GM19468 (cell line): Measurements from ENCODE around the gene LRRC26.

Source experiments
- ATAC-seq: cut with Tn5 transposase; IDR thresholded peaks from one replicate; pipeline ENCODE4 v1.9.1; 2021; ENCODE audit warnings: mild to moderate bottlenecking, moderate library complexity, moderate number of reproducible peaks; ENCODE audit not compliant: unreplicated experiment; ENCODE audit errors: extremely low read depth

Gene LRRC26, protein sequence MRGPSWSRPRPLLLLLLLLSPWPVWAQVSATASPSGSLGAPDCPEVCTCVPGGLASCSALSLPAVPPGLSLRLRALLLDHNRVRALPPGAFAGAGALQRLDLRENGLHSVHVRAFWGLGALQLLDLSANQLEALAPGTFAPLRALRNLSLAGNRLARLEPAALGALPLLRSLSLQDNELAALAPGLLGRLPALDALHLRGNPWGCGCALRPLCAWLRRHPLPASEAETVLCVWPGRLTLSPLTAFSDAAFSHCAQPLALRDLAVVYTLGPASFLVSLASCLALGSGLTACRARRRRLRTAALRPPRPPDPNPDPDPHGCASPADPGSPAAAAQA

DNA sequence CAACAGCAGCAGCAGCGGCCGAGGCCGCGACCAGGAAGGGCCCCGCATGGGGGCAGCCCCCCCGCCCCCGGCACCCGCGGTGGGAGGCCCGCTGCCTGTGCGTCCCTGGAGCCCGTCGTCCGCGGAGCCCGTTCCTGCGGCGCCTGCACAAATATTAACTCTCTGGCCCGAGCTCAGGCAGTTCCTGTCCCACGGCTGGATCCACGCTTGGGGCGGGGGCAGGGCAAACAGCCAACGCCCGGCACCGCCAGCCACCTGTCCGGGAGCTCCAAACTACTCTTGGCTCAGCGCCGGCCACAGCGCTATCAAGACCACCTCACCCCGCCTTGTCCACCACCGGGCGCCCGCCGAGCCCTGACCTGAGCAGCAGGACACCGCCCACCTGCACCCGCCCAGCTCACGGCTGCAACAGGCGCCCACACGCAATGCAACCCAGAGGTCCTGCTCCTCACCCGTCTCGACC, at the start of gene LRRC26:
Gene LRRC26, minus strand, starts transcription at position 156 of the 463 bp plus-strand sequence. Its CDS starts 108 bp downstream, at position 48.
- no peak for ATAC-seq

DNA sequence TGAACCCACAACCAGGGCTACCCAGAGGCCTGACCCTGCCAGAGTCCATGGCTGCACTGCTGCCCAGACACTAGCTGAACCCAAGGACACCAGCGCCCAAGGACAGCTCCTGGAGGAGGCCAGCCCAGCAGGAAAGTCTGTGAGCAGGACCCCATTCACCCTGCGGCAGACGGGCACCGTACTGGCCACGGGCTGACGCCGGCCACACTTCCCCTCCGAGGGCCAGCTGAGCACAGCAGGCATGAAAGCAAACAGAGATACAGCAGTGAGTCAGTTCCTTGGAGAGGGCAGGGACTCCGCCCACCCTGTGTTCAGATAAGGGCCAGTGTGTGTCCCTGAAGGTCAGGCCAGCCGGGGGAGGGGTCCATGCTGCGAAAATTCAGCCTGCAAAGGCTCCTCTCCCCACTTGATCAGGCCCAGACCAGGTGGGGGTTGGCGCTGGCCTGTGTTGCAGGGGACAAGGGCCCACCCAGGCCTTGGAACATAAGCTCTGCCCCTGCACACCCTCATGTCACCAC, 49.0 kb upstream of the LRRC26 start:
- no peak for ATAC-seq

DNA sequence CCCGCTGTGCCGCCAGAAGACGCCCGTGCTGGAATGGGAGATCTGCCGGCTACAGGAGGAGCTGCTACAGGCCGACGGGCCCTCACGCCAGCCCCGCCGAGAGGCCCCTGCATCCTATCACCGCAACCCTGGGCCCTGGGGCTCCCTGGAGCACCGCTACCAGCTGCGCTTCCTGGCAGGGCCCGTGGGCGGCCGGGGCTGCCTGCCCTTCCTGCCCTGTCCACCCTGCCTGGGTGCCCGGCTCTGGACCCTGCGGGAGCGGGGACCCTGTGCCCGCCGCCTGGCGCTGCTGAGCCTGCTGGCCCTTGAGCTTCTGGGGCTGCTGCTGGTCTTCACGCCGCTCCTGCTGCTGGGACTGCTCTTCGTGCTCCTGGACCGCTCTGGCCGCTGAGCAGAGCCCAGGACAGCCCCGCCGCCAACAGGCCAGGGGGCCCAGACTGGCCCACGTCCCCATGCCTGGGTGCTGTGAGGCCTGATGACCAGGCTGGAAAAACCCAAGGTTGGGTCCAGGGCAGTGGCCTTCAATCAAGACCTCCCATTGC, 48.4 kb upstream of the LRRC26 start:
- no peak for ATAC-seq

DNA sequence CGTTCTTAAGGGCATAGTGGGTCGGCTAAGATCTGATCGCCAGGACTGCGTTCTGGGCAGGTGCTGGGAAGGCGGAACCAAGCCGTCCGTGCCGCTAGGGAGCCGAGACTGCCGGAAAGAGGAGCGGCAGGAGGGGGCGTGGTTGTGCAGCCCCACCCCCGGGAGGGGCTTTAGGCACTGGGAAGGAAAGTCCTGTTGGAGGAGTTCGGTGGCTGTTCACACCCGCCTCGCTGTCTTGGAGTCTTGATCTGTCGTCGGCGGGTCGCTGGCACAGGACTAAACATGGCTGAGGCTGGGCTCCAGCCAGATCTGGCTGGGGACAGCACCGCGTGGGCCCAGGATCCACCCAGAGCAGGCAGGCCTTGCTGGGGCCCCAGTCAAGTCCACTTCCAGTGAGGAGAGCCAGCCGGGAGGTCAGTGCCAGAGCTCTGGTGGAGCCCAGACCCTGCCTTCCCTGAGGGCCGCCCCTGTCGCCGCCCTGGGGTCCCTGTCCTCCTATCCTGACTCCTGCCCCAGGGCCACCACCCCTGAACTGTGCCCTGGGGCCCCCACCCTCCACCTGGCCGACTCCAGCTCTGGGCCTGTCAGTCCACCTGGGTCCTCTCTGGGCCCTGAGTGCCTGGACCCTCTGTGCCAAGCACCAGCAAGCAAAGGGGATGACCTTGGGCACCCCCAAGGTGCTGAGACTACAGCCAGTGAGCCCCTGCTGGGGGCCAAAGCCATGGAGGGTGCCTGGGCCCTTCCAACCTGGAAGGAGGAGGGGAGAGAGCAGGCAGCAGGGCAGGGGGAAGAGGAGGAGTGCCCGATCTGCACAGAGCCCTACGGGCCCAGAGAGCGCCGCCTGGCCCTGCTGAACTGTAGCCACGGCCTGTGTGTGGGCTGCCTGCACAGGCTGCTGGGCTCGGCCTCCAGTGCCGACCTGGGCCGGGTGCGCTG, 47.7 kb upstream of the LRRC26 start:
- ATAC-seq, result no peak

DNA sequence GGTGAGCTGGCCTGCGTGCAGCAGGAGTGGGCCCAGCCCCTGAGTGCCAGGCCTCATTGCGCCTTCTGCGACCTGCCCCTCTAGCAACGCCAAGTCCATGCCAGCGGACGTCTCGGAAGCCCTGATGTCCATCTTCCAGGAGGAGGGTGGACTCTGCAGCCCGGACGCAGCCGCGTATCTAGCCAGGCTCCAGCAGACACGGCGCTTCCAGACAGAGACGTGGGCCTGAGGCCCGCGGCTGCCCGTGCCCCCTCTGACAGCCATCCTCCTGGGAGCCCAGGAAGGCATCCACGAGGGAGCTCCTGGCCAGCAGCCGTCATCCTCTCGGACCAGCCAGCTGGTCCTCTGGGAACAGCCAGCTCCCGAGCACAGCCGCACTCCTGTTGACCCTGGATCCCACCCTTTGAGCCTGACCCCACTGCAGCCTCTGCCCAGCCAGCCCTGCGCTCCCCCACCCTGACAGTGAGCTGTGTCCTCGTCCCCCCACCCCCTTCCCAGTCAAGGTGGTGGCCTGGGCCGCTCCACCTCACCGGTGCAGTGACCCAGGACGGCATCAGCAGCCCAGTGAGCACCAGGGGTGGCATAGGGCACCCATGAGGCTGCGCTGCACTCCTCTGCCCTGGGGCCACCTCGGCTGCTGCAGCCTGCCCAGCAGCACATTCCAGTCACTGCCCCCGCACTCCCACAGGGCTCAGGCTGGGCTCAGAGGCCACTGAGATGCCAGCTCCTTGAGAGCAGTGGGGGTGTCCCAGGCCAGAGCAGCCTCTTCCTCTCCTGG, 46.5 kb upstream of the LRRC26 start:
- ATAC-seq, result no peak

DNA sequence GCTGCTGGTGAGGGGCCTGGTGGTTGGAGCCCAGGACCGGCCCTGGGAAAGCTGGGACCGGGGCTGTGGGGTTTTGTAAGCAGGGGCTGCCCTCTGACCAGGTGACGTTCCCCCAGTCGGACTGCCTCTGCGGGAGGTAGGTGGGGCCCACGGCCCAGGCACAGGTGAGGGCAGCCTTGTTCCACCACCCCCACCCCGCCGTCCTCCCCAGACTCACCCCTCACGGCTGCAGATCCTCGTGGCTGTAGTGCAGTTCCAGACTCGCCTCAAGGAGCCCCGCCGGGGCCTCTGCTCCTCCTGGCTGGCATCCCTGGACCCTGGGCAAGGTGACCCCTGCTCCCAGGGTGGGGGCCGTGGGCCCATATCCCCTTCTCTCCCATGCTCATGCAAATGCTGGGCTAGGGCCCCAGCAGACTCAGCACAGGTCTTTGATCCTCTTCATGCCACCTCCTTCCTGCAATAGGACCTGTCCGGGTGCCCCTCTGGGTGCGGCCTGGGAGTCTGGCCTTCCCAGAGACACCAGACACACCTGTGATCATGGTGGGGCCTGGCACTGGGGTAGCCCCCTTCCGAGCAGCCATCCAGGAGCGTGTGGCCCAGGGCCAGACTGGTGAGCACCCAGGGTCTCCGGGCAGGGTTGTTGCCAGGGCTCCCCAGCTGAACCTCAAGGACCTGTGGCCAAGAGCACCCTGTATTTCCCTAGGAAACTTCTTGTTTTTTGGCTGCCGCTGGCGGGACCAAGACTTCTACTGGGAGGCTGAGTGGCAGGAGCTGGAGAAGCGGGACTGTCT, 45.5 kb upstream of the LRRC26 start:
- no peak for ATAC-seq

DNA sequence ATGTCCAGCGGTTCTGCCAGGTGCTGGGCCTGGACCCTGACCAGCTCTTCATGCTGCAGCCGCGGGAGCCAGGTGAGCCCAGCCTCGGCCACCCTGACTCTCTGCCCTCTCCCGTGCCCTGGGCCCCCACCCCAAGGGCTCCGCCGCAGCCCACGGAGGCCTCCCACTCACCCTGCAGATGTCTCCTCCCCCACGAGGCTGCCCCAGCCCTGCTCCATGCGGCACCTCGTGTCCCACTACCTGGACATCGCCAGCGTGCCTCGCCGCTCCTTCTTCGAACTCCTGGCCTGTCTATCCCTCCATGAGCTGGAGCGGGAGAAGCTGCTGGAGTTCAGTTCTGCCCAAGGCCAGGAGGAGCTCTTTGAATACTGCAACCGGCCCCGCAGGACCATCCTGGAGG, 44.8 kb upstream of the LRRC26 start:
- ATAC-seq, result no peak

DNA sequence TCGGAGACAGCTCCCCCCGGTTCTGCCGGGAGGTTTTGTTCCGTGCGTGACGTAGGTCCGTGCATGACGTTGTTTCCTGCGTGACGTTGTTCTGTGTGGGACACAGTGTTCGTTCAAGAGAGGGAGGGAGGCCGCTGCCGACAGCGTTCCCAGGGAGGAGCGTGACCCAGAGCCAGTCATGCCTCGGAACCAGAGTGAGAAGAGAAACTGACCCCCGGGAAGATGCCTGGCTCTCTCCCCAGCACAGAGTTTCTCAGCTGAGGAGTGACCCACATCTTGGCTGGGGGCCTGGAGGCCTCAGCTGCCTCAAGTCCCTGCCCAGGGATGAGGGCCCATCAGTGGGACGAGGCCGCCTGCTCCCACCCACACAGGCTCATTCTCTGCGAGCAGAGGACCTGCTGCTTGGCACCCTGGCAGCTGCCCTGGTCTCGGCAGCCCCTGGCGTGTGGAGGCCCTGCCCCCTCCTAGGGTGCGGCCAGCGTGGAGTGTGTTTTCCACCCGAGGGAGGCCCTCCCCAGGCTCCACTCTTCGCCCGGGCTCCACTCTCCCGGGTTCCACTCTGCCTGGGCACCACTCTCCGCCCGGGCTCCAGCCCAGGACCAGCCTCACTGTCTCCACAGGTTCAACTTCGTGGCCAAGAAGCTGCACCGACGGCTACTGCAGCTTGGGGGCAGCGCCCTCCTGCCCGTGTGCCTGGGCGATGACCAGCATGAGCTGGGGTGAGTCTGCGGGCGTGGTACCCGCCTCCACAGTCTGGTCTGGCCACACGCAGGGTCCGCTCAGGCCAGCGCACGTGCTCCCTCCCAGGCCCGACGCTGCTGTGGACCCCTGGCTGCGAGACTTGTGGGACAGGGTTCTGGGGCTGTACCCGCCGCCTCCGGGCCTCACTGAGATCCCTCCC, 43.6 kb upstream of the LRRC26 start:
- ATAC-seq, result no peak

DNA sequence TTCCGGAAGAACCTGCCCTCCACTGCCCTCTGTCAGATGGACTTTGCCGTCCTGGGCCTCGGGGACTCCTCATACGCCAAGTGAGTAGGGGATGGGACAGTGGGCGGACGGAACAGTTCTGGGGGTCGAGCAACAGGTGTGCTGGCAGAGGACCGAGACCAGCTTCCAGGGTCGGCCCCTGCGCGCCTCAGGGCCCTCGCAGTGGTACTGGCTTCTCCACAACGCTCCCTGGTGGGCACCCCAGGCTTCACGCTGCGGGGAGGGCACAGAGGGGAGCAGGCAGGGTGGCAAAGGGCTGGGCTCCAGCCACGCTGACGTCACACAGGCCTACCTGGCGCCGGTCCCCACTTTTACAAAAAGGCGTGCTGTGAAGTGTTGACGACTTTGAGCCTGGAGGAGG, 42.7 kb upstream of the LRRC26 start:
- ATAC-seq, result no peak

DNA sequence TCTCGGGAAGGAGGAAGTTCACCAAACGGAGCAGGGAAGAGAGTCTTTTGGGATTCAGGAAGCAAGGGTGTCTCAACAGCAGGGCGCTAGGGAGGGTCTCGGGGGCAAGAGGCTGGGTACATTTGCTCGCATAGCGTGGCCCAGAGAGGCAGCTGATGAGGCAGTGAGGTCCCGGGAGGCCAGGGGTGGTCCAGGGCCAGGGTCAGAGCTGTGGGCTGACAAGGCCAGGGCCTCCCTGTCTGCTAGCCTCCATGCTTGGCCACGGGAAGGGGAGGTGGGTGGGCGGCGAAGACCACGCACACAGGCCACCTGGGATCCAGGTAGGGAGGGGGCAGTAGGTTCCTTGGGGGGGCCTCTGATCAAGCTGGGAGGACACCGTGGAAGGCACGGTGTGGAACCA, 41.7 kb upstream of the LRRC26 start:
- ATAC-seq, result no peak

DNA sequence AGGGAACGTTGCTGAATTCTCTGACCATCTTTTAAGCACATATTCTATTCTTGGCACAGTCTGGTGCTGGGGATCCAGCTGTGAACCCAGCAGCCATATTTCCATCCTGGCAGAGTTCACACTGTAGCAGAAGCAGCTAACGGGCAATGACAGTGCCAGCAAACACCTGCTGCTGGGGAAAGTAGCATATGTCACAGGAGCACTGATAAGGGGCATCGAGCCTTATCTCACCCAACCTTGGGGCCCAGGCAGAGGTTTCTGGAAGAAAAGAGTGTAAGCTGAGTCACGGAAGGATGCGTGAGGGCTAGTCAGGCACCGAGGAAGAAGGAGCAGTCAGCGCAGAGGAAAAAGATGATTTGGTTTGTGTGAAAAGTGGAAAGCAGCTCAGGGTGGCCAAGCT, 36.8 kb upstream of the LRRC26 start:
- ATAC-seq, result no peak

DNA sequence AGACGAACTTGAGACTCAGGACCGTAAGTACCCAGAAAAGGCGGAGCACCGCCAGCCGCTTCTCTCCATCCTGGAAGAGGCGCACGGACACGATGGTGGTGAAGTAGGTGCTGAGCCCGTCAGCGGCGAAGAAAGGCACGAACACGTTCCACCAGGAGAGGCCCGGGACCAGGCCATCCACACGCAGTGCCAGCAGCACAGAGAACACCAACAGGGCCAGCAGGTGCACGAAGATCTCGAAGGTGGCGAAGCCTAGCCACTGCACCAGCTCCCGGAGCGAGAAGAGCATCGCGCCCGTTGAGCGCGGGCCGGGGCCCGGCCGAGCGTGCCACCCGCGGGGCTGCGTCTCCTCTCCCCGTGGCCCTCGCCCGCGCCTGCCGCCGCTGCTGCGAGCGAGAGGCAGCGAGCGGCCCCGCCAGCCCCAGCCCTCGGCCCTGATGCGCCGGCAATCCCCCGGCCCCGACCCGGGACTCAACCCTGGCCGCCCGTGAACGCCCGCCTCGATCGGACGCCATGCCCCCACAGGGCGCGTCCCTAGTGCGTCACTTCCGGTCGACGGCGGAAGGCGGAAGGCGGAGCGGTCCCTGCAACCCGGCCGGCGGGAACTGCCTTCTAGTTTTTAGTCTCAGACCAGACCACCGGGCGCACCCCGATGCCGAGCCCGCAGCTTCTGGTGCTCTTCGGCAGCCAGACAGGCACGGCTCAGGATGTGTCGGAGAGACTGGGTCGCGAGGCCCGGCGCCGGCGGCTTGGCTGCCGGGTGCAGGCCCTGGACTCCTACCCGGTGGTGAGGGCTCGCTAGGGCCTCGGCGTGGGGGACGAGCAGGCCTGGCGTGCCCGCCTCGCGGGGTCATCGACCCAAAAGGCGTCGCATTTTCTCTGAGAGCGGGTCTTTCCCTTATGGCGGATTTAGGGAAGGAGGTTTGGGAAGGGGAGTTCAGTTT, 35.5 kb upstream of the LRRC26 start, which contains the start of the genes NDOR1 and TMEM203:
Gene NDOR1, plus strand, starts transcription at position 575 of the 944 bp plus-strand sequence. Its CDS starts 78 bp downstream, at position 653.
Gene TMEM203, minus strand, starts transcription at position 523 of the 944 bp plus-strand sequence. Its CDS starts 234 bp downstream, at position 289.
- peak; percentile 27 for ATAC-seq

DNA sequence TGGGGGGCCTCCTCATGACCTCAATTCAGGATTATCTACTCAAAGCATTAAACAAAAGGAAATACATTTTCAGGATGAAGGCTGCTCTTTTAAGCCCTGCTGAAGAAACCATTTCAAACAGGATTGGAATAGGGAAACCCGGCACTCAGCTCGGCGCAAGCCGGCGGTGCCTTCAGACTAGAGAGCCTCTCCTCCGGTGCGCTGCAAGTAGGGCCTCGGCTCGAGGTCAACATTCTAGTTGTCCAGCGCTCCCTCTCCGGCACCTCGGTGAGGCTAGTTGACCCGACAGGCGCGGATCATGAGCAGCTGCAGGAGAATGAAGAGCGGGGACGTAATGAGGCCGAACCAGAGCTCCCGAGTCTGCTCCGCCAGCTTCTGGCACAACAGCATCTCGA, 34.9 kb upstream of the LRRC26 start:
- no peak for ATAC-seq

DNA sequence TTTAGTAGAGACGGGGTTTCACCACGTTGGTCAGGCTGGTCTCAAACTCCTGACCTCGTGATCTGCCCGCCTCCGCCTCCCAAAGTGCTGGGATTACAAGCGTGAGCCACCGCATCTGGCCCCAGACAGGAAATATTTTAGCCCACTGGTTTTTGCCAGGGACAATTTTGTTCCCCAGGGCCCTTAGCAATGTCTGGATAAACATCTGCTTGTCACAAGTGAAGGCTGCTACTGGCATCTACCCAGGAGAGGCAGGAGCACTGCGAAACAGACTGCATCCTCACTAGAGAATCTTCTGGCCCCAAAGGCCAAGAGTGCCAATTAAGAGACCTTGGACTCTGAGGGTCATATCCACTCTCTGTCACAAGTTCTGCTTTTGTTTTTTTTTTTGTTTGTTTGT, 33.1 kb upstream of the LRRC26 start:
- no peak for ATAC-seq

DNA sequence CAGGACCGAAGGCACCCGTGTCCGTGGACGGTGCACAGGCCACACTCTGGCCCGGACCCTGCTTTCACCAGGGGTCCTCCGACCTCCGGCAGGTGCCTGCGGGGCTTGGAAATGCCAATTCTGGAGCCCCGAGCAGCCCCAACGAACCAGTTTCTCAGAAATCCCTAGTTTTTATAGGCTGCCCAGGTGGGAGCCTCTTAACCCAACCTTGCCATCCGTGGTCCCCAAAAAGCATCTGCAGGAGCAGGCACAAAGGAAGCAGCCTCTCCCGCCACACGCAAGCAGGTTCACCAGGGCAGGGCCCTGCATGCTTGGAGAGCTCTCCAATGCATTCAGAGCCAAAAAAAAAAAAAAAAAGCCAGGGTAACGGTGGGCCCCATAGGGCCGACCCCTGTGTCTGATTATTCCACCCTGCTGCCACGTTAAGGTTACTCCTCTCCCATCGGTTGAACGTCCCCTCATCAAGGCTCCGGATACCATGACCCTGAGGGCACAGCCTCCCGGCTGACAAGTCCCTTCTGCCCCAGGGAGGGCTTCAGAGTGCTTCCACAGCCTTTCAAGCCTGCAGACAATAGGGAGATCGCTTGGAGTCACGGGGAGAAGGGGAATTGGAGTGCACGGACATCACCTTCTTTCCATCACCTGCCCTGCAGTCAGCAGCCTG, 31.5 kb upstream of the LRRC26 start:
- ATAC-seq, result no peak
